Hematopoietic multipotent progenitor cell treated with erythropoietin and hydrocortisone succinate and interleukin-3 and kit ligand, for 4 days (in vitro differentiated cells): ENCODE measurements around the gene TGFBR3.
A peak's percentile ranks its signal among the peaks of the same experiment; 100 is the strongest.

Source experiments
- DNase-seq: peaks from one replicate; pipeline ENCODE4 v3.0.0-alpha.2; 2015

The TGFBR3 gene

DNA sequence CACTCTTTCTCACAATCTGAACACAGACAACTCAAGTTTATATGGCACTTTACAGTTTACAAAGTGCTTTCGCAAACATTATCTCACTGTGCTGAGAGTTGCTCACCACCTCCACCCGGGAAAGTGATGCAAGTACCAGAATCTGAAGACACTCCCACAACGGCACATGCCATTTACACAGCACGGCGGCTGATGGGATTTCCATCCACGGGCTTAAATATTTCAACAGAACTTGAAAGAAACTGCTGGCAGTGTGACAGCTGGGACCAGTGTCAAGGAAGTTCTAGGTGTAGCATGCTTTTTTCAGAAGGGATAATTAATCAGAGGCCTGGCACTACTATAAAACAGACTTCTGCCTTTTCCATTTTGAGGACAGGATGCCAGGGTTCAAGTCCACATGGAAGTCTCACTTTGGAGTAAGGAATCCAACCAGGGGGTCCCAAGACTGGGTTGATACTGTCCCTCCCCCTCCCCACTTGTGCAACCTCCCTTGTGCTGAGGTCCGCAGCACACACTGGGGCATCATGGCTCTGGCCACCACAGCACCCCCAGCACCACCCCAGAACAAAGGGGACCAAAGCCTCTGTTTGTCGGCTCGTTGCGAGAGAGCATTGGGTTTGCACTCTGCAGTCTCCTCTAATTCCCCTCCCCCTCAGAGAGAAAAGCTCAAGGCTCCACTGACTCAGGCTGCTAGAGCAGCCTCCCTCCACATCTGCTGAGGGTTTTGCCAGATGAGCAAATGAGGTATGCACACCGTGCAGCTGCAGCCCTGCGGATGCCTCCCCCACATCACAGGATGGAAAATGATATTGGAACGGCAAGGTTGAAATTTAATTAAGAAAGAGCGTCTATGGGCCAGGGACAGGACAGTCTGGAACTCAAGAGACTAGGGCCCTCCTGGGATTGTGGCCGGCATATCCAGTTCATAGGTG is 154.9 kb downstream of the TGFBR3 start:
- peak; percentile 27 for DNase-seq

DNA sequence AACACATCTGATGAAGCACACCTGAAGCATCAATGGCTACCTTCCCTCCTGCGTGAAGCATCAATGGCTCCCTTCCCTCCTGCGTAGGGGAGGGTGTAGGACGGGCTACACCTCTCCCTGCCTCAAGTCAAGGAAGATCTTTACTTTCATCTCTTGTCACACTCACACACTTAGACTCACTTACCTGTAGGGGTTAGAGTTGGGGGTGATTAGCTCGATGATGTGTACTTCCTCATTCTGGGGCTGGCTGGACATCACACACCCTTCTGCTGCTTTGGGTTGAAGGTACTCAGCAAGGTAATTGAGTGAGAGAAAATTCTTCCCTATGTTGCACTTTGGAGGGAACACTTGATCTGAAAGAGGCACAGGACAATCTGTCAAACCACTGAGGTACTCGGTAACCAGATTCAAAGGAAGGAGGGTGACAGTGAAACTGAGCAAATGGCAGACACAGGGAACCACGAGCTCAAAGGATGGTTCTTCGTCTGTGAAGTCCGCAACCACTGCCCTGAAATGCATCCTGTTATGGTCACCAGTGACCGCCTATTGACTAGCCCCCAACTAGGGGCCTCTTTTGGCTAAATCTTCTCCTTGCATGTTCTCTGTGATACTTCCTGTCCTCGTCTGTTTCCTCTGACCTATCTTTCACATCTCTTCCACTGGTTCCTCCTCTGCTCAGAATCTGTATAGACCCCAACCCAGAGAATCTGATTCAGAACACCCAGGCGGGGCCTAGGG is 156.2 kb downstream of the TGFBR3 start:
- DNase-seq: no peak

DNA sequence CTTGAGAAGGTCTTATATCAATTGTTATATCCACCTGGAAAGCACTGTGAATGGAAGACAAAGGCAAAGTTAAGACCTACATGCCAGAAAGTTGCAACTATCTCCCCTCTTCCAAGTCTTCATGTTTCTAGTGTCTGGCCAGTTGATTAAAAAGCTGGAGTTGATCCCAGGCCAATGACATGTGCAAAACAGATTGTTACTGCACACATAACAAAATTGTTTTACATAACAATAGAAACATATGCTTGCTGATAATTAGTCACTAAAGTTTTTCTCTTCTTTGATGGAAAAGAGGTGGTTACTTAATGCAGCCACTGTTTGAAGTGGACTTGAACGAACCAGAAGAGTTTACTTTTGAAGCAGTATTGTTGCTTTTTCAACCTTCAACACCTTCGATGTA is 158.2 kb downstream of the TGFBR3 start:
- no peak for DNase-seq

DNA sequence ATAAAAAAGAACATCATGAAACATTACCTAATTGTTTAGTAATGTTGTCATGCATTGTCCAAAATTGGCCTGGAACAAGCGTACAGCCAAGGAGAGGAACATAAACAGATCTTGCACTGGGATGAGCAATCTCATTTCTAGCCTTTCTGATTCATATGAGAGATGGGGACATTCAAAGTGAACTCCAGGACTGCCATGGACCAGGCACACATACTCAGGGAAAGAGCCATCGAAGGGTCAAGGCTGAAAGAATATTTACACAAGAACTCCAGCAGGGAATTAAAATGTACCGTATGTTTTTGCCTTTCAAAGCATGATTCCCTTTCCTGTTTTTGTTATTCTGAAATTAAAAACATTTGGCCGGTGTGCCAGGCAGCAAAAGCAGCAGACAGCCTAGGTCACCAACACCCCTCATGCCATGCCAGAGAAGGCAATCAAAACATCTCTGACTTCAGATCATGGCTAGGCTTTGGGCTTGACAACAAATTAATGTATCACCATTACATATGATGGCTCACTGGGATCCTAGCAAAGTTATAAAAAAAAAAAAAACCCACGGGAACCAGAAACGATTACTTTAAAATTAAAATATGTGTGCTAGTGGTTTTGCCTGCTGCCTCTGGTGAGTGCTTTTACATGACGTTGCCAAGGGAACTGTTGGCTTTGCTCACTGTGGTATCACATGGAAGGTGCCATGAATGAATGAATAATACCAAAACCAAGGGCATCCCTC is 159.8 kb downstream of the TGFBR3 start:
- no peak for DNase-seq

DNA sequence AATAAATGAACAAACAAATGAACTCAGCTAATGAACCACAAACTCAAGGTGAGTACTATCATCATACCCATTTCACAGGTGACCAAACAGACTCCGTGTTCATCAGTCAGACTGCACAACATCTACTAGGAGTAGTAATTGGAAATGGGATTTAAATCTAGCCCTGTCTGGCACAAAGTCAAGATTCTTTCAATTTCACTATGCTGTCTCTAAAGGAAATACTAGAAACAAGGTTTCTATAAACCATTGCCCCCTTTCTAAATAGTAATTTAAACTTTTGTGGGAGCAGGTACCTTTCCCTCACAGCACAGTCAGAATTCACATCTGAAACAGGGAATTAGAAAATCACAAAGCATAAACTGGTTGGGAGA is 160.3 kb downstream of the TGFBR3 start:
- DNase-seq: no peak

DNA sequence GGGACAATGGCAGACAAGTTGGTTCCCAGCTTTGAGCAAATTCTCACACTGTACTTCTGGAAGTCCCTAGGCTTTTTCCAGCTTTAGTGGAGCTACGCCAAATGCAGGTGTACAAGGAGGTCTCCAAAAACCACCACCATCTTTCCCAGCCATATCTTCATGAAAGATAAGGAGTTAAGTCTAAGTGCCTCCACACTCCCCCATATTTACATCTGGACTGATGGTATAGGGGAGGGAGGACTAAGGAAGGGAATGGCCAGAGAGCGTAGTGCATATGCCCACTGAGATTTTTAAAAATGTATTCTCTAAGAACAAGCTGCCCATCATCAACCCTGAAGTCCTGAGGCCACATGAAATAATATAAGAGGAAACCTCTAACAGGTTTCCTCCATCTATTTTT is 161.3 kb downstream of the TGFBR3 start:
- no peak for DNase-seq

DNA sequence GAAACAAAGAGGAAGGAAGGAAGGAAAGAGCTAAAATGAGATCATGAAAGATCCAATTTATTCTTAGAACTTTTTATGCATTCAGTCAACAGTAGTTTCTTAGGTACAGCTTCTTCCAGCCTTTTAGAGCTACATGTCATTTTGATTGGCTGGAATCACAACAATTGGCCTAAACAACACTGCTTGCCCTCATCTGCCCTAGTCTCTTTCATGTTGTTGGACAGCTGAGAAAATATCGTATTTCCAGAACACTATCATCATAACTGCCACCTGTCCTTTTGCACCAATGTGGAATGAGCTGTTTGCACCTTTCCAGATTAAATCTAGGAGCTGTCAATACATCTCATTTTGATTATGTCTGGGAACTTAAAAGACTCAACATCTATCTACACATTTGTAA is 161.7 kb downstream of the TGFBR3 start:
- no peak for DNase-seq

DNA sequence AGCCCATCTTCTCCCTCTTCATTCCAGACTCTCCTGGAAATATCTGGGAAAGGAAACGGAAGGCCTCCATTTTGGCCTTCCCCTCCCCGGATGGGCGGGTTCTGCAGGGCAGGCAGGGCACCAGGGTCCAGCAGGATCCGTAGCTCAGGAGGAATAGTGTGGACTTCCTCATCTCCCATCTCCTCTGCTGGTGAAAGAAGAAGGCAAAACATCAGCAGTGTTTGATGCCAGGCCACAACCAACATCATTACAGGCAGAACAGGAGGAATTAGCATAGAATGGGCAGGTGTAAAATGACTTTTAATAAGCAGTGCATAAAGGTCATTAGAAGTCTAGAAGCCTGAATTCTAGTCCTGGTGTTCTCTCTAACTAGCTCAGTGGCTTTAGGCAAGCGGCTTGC is 165.9 kb downstream of the TGFBR3 start:
- DNase-seq: no peak

DNA sequence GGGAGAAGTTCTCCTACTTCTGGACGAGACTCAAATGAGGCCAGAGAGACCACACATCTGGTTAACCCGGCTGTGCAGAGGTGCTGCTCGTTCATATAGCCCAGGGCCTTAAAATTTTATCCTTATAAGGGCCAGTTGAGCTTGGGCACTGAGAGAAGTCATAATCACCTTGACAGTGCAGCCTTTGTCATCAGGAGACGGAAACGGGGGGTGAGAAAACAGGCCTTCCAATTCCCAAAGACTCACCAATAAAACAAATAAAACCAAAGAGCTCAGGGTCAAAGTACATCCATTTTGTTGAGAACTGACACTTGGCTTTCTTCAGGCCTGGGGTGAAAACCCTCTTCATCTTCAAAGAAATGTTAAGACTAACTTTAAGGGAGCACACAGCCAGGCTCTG is 167.1 kb downstream of the TGFBR3 start:
- DNase-seq: no peak

DNA sequence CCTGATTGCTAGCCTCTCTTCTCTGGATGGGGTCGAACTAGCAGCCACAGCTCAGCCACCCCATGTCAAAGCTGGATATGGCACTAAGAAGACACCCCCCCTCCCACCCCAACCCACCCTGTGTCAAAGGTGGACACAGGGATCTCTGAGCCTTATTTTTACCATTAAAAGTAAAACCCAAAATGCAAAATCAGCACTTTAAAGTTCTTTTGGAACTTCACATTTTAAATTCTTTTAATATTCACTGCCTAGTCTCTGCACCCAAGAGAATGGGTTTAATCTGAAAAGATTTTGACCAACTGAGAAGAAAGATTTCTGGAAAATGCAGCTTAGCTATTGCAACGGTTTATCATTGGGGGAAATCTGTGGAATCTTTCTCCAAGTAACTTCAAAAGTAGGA is 167.6 kb downstream of the TGFBR3 start:
- DNase-seq: no peak

DNA sequence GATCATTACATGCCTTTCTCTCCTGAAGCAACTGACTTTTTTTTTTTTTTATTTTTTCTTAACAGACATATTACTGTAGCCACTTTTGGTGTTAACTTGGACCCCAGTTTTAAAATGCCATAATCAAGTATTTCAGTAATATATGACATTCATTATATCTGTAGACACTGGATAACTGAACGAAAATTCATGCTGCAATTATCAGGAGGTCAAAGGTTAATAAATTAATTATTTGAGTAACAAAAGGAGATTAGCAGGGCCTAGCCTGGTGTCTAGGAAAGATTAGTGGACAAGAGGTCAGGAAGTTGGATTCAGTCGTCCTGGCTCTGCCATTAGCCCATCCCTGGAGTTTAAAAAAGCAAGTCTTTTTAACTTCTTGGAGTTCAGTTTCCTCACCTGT is 168.1 kb downstream of the TGFBR3 start:
- DNase-seq: no peak

DNA sequence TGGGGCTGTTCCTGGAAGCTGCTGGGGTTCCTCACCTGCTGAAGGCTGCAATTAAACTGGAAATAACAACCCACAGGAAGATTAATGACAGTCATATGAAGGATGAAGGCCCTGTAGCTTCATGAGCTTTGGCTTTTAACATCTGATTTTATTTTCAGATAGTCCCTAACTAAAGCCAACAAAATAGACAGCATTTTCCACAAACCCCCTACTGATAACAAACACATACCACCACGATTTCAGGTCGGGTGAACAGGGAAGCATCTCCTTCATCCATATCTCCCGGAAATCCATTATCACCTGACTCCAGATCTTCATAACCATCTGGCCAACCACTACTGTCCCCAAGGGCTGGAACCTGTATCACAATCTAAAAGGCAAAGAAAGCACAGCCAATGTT is 169.6 kb downstream of the TGFBR3 start:
- DNase-seq: no peak

DNA sequence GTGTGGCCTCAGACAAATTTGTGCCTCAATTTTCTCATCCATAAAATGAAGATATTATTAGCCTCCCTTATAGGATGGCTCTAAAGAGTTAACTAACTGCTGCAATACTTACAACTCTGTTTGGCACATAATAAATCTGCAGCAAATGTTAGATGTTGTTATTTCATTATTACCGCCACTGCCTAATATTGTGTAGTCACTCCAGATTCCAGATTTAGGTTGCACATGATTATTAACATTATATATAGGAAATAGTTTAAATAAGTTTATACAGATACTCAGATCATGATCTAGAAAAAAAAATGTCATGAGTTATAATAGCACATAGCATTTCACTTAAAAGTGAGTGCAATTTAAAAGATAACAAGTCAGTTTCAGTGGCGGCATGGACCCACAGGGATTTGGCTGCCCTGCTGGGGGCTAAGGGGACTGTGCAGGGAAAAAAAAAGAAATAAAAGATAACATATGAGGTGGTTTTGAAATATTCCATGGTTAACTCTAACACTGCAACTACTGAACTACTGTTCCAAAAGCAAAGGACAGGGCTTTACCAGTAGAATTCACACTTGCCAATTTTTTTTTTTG is 170.4 kb downstream of the TGFBR3 start:
- no peak for DNase-seq

DNA sequence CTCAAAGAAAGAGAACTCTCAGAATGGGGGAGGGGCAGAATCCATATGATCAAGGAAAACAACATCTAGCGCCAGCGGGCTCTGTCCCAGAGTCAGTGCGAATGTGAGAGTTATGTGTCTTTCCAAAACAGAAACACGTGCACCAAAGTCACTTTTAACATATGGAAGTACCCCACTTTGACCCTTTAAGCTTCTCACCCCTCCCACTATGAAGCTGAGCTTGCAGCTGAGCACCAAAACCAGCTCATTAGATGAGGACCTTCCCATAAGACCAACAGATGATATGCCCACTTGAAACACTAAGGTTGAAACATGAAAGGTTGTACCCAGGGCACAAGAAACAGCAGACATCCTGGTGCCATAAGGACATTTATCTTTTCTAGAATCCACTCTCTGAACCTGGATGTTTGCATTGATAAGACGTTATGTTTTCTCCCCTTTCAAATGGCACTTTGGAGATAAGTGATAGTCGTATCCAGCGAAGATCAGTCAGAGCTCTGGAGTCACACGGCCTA is 171.0 kb downstream of the TGFBR3 start:
- no peak for DNase-seq

DNA sequence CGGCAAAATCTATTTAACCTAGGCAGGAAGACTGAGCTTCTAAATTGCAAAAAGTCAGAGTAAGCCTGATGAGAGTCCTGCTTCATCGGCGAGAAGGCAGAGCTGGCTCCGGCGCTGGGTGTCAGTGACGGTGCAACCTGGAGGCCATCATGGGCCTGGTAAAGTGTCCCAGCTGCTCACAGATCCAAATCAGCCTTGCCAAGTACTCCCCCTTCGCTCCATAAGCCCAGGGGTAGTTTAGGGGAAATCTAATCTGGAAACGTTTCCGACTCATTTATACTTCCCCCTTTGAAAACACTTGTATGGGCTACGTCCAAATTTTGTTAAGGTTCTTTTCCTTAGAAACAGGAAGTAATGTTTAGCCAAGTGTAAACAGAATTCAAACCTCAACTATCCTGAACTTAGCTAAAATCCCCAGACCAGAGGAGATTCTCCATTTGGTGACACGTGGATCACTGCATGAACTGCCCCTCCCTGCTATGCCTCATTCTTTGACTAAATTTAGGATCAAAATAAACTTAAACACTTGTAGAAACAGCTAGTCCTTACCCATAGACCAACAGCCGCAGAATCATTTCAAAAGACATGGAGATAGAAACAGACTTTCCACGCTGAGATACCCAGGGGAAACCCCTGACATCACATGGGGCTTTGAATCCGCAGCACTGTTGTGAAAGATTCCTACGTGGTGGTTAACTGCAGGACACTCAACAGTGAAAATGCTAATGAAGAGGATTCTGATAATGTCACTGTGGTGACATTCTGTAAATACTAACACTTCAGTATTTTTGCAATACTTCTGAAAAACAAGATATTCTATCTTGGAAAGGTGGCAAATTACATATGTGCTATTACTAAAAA is 172.7 kb downstream of the TGFBR3 start:
- DNase-seq: peak; percentile 67

DNA sequence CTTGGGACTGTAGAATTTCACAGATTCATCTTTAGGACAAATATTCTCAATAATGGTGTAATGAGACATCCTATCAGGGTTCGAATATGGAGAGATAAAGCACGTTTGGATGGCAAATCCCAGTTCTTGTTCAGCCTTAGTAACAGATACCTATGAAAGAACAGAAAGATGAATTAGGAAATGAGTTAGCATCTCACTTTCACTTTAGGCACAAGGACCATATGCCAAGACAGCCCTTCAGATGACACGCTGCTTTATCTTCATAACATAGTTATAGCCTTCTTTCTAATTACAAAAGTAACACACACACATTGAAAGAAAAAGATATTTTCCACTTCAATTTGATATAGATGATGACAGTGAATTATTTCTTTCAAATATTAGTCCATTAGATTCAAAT is 173.6 kb downstream of the TGFBR3 start:
- DNase-seq: no peak

DNA sequence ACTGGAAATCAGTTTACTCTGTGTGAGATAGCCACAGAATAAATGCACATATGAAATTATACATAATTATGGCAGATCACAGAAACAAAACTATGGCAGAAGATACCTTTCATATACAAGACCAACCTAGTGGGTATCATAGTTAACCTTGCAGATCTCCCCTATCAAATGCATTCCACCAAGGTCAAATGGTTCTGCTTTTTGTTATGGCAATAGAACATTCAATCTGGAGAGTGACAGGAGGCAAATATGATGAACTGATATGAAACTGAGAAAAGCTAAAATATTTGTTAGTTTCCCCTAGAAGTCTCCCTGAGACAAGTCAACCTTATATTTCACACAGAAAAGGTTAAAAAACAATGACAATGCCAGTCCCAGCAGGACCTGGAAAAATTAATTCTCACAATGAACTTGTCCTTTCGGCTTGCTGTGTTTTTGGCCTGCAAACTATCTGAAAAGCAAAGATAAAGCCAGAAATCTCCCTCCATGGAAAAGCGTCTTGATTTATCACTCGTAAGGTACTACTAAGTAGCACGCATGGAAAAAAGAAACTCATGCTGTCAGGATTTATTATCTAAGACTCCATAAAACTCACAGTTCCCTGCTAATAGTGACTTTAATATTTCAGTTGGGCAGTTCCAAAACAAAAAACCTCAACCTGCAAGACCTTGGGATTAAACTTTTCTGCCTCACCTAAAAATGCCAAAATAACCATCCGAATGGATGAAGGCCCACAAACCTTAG is 174.3 kb downstream of the TGFBR3 start:
- no peak for DNase-seq

DNA sequence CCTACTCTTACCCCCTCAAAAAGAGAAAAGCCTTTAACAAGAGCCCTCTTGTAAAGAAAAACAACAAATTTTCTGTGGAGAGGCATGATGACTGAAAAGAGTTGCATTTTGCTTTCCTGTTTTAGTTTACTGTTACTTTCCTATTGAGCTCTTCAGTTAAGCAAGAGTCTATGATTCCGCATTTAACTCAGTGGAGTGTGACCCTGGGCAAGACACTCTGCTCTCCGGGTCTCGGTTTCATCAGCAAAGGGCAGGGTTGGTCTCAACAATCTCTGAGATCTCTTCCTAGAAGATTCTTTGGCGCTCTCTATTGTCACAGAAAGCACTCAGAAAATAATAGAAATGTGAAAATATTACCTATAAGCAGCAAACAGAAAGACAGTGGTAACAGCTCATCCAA is 175.7 kb downstream of the TGFBR3 start:
- DNase-seq: no peak

DNA sequence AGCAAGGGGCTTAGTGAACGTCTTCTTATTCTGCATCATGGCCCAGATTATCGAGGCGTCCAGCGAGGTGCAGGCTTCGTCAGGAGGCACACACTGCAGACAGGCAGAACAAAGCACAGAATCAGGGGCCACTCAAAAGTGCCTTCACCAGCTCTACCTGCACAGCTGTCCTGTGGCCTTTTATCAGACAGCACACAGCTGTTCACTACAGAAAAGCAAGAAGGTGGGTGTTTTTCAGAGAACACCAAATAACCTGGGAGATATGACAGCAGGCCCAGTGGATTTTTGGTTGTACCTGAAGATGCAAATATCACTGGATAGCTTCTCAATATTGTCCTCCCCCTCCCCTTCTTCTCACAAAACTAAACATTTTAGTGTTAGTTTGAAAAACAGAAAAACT is 177.3 kb downstream of the TGFBR3 start:
- no peak for DNase-seq

DNA sequence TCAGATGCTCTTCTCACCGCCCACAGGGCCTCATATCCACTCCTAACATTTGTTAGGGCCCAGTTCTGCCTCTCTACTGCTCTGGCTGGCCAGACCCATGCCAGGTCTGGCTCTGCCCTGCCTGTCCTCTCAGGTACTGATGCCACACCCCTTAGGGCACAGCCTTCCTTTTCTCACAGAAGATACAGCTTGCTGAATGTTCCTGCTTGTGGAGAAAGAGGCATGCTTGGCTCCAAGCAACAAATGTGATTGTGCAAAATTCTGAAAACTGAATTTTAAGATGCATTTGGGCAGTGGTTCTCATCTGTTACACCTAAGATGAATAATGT is 178.1 kb downstream of the TGFBR3 start:
- no peak for DNase-seq

DNA sequence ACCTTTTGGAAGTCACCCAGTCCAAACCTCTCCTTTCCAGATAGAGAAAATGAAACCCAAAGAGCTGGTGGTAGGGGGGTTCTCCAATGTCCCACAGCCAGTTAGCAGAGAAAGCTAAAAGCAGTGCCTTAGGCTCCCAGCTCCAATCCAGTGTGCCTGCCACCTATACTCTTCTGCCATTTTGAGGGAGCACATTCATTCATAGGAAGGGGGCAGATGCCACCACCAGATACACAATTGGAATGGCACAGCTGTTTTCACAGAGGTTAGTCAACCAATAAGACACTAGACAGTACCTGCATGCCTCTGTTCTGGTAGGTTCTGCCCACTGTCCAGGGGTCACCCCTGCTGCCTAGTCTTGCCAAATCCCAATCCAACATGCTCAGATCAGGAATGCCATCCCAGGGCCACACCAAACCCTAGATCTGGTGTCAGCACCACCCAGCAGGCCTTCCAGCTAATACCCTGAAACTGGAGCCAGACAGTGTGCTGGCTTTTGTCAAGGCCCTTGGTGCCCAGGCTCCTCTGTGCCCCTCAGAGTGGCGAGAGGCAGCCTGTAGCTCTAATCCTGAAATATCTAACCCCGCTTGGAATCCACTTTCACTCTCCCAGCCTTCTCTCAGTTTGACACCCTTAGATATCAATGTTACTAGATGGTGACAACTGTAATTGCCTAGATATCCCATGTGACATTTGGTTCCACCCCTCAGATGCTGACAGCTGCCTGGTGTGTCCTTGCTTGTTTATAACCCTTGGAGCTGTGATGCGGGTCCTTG is 178.6 kb downstream of the TGFBR3 start:
- DNase-seq: no peak
